Muscle layer of colon (tissue), 2 donors: ENCODE measurements around the gene DAPP1.
"Not testable (repeated sequence)": the region's sequence is repeated elsewhere in the genome, so short reads cannot be mapped to it uniquely, and the experiment has no call there.

Experiments
- H3K27ac ChIP-seq: one replicate; pipeline ENCODE4 v1.7.0; 2013; ENCODE audit warnings: low read depth, mild to moderate bottlenecking, low read length, moderate library complexity
- H3K27me3 ChIP-seq, 2 donors: one replicate each; pipeline ENCODE4 v1.7.0; 2013; ENCODE audit warnings: low read length in 2 of 2, mild to moderate bottlenecking in 2 of 2; ENCODE audit not compliant: insufficient read depth in 2 of 2, control insufficient read depth in 1 of 2
- H3K36me3 ChIP-seq: one replicate; pipeline ENCODE4 v1.7.0; 2013; ENCODE audit warnings: mild to moderate bottlenecking, low read length; ENCODE audit not compliant: insufficient read depth
- H3K4me1 ChIP-seq: one replicate; pipeline ENCODE4 v1.7.0; 2013; ENCODE audit warnings: mild to moderate bottlenecking, low read length; ENCODE audit not compliant: insufficient read depth
- H3K4me3 ChIP-seq, 2 donors: one replicate each; pipeline ENCODE4 v1.7.0; 2013; ENCODE audit warnings: low read length in 2 of 2, low read depth in 1 of 2, mild to moderate bottlenecking in 1 of 2, moderate library complexity in 1 of 2
- H3K9ac ChIP-seq: one replicate; pipeline ENCODE4 v1.7.0; 2013; ENCODE audit warnings: low read length
- H3K9me3 ChIP-seq: one replicate; pipeline ENCODE4 v1.7.0; 2013; ENCODE audit warnings: mild to moderate bottlenecking, low read length
- donor health status: abdominal sarcoma.
- donor health status: Adenocarcinoma of cecum.

Gene DAPP1

GRCh38 chr4:99816545-99817308 lies at the start of gene DAPP1:
TSS of gene DAPP1 (plus strand) at chr4:99816827. CDS start at chr4:99816914, 87 bp downstream.
- Histone ChIP-seq H3K4me3 (no peak within 1 kb of the TSS), H3K36me3 (no peaks in the 10 kb centered on the region), H3K27me3 (no peaks in the 10 kb centered on the region), H3K9ac (no peak within 1 kb of the TSS), H3K4me1 (no peaks in the 10 kb centered on the region), H3K27ac (no peak within 1 kb of the TSS), H3K9me3 (no peaks in the 10 kb centered on the region)

- not testable (repeated sequence) for H3K4me1 ChIP-seq, H3K9ac ChIP-seq, H3K4me3 ChIP-seq, H3K9me3 ChIP-seq, H3K27me3 ChIP-seq, H3K36me3 ChIP-seq, H3K27ac ChIP-seq
Observed at GRCh38 chr4:99770842-99771241, 45.8 kb upstream of the DAPP1 start.

GRCh38 chr4:99783940-99784339 lies 32.7 kb upstream of the DAPP1 start:
- Histone ChIP-seq H3K4me1 (no peaks in the 10 kb centered on the region), H3K9me3 (no peaks in the 10 kb centered on the region), H3K9ac (no peak overlapping the region), H3K27me3 (no peaks in the 10 kb centered on the region), H3K36me3 (no peaks in the 10 kb centered on the region), H3K27ac (no peak overlapping the region), H3K4me3 (no peak overlapping the region)

- Histone ChIP-seq H3K9ac (no peak overlapping the region), H3K27me3 (no peaks in the 10 kb centered on the region), H3K36me3 (no peaks in the 10 kb centered on the region), H3K27ac (no peak overlapping the region), H3K9me3 (no peaks in the 10 kb centered on the region), H3K4me1 (no peaks in the 10 kb centered on the region), H3K4me3 (no peak overlapping the region)
Observed at GRCh38 chr4:99784842-99785241, 31.8 kb upstream of the DAPP1 start.

GRCh38 chr4:99790796-99791617 lies 25.6 kb upstream of the DAPP1 start:
- no peaks in the 10 kb centered on the region for H3K9me3 ChIP-seq
- no peak overlapping the region for H3K27ac ChIP-seq
- no peak overlapping the region for H3K4me3 ChIP-seq
- H3K4me1 ChIP-seq: no peaks in the 10 kb centered on the region
- no peaks in the 10 kb centered on the region for H3K36me3 ChIP-seq
- H3K9ac ChIP-seq: no peak overlapping the region
- H3K27me3 ChIP-seq: no peaks in the 10 kb centered on the region

- Histone ChIP-seq H3K9me3 (no peaks in the 10 kb centered on the region), H3K4me3 (no peak overlapping the region), H3K27me3 (no peaks in the 10 kb centered on the region), H3K4me1 (peaks cover 12% of the 10 kb centered on the region), H3K36me3 (no peaks in the 10 kb centered on the region), H3K27ac (no peak overlapping the region), H3K9ac (no peak overlapping the region)
Observed at GRCh38 chr4:99800332-99801004, 16.2 kb upstream of the DAPP1 start.

- no peaks in the 10 kb centered on the region for H3K9me3 ChIP-seq
- H3K4me1 ChIP-seq: peaks cover 12% of the 10 kb centered on the region
- H3K9ac ChIP-seq: no peak overlapping the region
- H3K36me3 ChIP-seq: no peaks in the 10 kb centered on the region
- H3K4me3 ChIP-seq: no peak overlapping the region
- H3K27me3 ChIP-seq: no peaks in the 10 kb centered on the region
- no peak overlapping the region for H3K27ac ChIP-seq
Observed at GRCh38 chr4:99801005-99801699, 15.5 kb upstream of the DAPP1 start.

- Histone ChIP-seq H3K9me3 (no peaks in the 10 kb centered on the region), H3K36me3 (no peaks in the 10 kb centered on the region), H3K27ac (no peak overlapping the region), H3K4me3 (no peak overlapping the region), H3K27me3 (no peaks in the 10 kb centered on the region), H3K4me1 (peaks cover 12% of the 10 kb centered on the region), H3K9ac (no peak overlapping the region)
Observed at GRCh38 chr4:99803566-99804101, 13.0 kb upstream of the DAPP1 start.

- Histone ChIP-seq H3K27ac (no peak overlapping the region), H3K9me3 (no peaks in the 10 kb centered on the region), H3K36me3 (no peaks in the 10 kb centered on the region), H3K4me3 (no peak overlapping the region), H3K9ac (no peak overlapping the region), H3K4me1 (peaks cover 12% of the 10 kb centered on the region), H3K27me3 (no peaks in the 10 kb centered on the region)
Observed at GRCh38 chr4:99806545-99806944, 10.1 kb upstream of the DAPP1 start.

GRCh38 chr4:99807666-99808065 lies 9.0 kb upstream of the DAPP1 start:
- no peaks in the 10 kb centered on the region for H3K36me3 ChIP-seq
- H3K27ac ChIP-seq: no peak overlapping the region
- peaks cover 12% of the 10 kb centered on the region for H3K4me1 ChIP-seq
- no peaks in the 10 kb centered on the region for H3K27me3 ChIP-seq
- no peak overlapping the region for H3K4me3 ChIP-seq
- H3K9ac ChIP-seq: no peak overlapping the region
- no peaks in the 10 kb centered on the region for H3K9me3 ChIP-seq
